GM10847 (cell line): Measurements from ENCODE around the gene LIPG.

ENCODE experiments used
- POLR2A ChIP-seq: IDR thresholded peaks from 2 replicates; pipeline ENCODE4 v1.6.1; 2011; ENCODE audit not compliant: insufficient read length; ENCODE audit errors: extremely low read depth

The LIPG gene

GRCh38 chr18:49638891-49639557 lies 77.2 kb downstream of the LIPG start:
- no peak for TF ChIP-seq POLR2A

GRCh38 chr18:49639643-49640391 lies 78.0 kb downstream of the LIPG start:
- no peak for TF ChIP-seq POLR2A

- TF ChIP-seq POLR2A = no peak
Measured at GRCh38 chr18:49640741-49641140, 78.9 kb downstream of the LIPG start.

- no peak for TF ChIP-seq POLR2A
Measured at GRCh38 chr18:49645196-49645595, 83.3 kb downstream of the LIPG start.

GRCh38 chr18:49645841-49646351 lies 84.0 kb downstream of the LIPG start:
- no peak for TF ChIP-seq POLR2A

GRCh38 chr18:49646873-49647272 lies 85.0 kb downstream of the LIPG start:
- no peak for TF ChIP-seq POLR2A

- TF ChIP-seq POLR2A = no peak
Measured at GRCh38 chr18:49647496-49648168, 85.8 kb downstream of the LIPG start.

GRCh38 chr18:49648326-49648725 lies 86.5 kb downstream of the LIPG start:
- TF ChIP-seq POLR2A = no peak
